ENCODE measurements around the gene BCAS3.

BCAS3 gene

DNA sequence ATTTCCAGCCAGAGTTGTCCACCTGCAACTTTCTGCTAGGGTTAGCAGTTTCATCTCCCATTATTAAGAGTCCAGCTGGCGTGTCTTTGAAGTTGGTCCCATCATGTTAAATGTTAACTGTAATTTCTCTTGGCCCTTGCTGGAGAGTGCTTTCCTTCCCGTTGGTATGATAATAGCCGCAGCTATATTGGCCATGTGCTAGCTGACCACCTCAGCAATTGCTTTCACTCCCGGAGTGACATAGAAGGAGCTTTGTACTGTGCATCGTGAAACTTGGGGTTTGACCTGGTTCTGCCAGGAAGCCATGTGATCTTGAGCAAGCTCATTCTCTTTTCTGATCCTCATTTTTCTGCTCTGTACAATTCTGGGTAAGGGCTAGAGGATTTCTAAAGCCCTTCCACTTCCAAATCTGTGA lies 641.0 kb downstream of the BCAS3 start:
- no peak for DNase-seq (ENCODE audit: low spot score)

DNA sequence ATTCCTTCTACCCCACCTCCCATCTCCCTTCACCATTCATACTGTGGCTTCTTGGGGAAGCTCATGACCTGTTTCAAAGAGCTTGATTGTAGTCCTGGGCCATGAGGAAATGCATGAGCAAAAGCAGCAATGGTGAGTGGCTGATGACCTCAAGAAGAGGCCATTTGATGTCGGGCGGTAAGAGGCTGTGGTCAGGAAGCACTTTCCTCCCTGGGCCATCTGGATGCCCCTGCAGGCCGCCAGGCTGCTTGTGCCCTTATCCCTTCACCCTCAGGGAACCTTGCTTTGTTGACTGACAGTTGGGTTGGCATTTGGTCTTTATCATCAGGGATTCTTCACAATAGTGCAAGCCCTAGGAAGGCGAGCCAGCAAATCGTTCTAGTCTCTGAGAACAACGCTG lies 643.7 kb downstream of the BCAS3 start:
- DNase-seq (ENCODE audit: low spot score) = no peak

DNA sequence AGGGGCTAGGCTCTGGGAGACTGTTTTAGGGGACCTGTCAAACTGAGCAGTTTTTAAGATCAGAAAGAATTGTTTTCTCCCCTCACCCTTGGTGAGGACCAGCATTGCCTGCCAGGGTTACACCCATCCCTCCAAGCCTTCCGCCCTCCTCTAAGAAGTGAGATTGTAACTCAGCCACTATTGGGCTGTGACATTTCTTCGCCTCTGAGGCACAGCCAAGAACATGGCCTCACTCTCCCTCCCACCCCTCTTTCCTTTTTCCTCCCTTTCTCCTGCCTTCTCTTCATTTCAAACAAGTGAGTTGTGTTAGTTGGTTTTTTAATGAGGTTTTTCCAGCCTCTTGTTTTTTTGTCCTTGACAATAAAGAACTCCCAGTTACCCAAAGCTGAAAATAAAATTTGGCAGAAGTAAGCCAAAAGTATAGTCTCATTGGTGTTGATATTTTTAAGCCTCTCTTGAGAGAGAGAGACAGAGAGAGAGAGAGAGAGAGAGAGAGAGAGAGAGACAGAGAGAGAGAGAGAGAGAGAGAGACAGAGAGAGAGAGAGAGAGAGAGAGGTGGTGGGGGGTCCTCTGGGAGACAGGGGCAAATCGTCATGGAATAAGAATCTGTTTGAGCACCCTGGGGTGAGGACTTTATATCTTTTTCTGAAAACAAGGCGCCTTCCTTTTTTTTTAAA lies 644.8 kb downstream of the BCAS3 start:
- no peak for DNase-seq (ENCODE audit: low spot score)

DNA sequence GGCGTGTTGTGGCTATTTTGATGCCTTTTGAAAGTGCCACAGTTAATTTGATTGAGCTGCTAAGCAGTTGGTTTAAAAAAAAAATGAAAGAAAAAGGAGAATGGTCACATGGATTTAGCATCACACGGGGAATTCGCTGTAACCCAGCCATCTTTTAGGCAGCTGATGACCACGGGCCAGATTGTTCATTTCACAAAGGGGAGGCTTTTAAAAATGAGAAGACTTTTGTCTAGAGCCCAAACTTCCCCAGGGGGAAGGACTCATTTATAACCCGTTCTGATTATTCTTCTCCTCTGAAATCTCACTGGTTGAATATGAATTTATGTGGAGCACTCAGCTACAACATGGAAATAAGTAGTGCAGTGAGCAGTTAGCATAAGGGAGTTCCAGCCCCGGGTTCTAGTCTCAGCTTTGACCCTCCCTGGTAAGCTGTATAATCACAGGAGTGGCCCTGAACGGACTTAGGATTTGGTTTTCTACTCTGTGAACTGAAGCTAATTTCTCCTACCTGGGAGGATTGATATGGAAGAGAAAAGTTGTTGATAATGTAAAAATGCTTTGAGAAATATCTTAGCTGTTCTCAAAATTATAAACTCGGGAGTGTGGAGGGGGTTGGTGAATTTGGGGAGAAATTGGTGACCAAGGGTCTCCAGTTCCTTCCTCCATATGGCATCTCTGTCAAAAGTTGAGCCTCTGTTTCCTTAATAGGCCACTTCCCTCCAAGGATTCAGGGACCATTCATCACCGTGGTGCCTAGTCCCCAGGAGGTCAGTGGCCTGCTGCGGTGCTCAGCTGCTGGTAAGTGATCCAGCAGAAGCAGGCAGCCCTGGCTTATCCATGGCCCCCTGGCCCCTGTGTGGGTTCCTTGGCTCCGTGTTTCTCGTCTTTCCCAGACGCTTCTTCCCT lies 645.6 kb downstream of the BCAS3 start:
- DNase-seq (ENCODE audit: low spot score) = no peak

DNA sequence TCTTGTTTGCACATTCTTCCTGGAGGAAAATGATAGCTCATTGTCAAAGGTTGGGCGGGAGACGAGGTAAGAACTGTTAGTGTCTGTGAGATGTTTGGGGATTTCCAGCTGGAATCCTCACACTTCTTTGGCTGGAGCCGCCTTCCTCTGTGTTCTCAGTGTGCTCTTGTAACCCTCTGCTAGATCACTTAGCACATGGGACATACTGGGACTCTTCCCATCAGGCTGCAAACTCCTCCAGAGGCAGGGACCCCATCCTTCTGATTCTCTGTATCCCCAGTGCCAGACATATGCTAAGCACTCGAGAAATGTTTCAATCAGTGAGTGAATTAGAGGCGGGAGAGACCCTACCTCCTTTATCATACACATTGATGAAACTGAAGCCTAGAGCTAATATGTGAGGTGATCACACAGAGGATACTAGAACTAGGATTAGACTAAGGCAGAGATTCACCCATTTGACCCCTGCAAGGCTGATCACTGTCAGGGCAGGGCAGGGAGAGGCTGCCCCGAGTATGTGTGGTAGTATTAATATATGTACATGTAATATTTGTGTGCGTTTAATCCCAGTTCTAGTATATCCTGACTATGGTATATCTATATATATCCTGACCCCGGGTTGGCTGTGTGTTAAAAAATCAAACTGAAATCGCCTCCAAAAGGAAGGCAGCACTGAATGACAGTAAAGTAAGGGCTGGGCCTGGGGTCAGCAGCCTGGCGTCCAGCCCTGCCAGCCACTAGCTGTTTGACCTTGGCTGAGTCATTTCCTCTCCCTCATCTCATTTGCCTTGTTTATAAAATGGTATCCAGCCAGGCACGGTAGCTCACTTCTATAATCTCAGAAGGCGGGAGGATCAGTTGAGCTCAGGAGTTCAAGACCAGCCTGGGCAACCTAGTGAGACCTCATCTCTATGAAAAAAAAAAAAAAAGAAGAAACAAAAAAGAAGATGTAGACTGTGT lies 646.5 kb downstream of the BCAS3 start:
- DNase-seq (ENCODE audit: low spot score) = no peak

DNA sequence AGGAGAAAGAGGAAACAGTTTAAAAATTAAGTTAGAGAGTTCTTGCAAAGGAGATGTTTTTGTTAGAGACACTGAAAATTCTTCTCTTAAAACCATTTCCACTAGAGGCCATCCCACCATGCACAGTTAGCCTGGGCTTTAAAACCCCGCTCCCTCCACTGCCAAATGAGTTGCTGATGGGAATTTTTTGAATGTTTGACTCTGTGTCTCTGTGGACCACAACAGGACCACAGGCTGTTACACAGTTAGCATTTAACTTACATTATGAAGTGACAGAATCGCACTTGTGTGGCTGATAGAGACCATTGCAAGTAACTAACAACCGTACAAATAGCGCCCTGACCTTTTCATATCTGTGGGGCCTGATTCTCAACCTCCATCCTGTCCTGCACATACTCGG lies 647.3 kb downstream of the BCAS3 start:
- no peak for DNase-seq (ENCODE audit: low spot score)

DNA sequence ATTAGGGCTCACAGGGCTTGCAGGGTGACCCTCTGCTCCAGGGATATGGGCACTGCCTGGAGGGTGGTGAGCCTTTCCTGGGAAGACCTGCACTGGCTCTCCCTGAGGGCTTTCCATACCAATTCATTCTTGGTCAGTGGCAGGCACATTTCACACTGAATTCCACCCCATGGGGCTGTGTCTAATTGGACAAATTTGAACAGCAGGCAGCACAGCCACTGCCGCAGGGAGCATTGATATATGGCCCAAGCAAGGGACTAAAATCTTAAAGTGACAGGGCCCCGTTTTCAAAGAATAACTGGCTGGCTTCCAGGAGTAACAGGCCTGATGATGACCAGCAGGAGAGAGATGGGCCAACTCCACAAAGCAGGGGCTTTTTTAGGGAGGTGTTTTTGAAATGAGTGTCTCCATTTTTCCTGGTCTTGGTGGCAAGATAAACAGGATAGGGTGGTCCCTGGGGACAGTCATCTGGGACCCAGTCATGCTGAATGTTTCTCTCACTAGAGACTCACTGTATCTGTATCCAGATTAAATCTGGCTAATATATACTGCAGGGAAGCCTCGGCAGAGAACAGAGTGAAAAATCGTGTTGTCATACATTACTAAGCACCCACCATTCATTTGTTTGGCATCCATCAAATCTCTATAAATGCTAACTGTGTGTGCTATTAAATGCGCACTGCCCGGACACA lies 647.9 kb downstream of the BCAS3 start:
- peak; percentile 30 for DNase-seq (ENCODE audit: low spot score)

DNA sequence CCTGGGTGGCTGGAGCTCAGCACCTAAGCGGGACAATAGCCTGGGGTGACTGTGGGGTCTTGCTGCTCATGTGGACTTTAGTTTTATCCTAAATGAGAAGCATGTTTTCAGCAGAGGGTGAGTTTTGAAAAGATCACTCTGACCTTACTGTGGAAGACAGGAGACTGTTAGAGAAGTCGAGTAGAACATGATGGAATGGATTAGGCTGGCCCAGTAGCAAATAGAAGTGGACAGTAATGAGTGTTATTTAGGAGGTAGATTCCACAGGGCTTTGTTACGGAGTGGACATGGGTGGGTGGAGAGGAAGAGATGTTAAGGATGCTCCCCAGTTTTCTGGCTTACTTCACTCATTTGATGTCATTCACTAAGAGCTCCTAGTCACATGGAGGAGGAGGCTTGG lies 648.7 kb downstream of the BCAS3 start:
- no peak for DNase-seq (ENCODE audit: low spot score)

DNA sequence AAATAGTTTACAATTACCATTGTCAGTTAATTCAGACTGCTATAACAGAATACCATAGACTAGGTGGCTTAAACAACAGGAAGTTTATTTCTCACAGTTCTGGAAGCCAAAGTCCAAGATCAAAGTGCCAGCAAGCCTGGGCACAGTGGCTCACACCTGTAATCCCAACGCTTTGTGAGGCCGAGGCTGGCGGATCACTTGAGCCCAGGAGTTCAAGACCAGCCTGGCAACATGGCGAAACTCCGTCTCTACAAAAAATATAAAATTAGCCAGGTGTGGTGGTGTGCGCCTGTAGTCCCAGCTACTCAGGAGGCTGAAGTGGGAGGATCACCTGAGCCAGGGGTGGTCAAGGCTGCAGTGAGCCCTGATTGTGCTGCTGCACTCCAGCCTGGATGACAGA lies 650.7 kb downstream of the BCAS3 start:
- DNase-seq (ENCODE audit: low spot score) = no peak

DNA sequence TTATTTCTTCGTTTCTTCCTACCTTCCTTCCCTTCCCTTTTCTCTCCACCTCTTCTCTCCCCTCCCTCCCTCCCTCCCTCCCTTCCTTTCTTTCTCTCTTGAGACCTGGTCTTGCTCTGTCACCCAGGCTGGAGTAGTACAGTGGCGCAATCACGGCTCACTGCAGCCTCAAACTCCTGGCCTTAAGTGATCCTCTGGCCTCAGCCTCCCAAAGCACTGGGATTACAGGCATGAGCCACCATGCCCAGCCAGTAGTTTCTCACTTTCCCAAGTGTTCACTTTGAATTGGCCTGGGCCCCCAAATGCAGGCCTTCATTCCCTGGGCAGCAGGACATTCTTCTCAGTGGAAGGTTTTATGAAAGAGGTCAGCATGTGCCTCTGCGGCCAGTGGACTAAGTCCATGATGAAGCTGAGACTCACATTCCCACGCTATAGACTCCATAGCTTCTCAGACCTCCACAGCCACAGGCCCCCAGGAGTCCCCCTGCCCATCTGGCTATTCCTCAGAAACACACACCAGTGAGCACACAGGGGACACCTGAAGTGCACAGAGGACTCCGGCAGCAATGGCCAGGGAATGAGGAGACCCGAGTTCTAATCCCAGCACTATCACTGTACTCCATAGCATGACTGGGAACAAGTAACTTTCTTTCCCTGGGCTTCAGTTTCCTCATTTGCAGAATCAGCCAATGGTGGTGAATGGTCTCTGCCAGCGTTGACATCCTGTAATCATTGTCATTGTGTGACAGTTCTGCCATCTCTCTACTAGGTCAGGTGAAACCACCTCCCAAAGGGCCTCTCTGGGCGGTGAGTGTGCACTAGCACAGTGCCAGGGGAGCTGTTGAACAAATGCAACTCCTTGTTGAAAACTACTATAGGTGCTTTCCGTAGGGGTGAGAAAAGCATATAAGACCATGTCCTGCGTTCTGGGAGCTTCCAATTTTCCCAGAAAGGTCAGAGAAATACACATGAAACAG lies 652.8 kb downstream of the BCAS3 start:
- DNase-seq (ENCODE audit: low spot score) = no peak

DNA sequence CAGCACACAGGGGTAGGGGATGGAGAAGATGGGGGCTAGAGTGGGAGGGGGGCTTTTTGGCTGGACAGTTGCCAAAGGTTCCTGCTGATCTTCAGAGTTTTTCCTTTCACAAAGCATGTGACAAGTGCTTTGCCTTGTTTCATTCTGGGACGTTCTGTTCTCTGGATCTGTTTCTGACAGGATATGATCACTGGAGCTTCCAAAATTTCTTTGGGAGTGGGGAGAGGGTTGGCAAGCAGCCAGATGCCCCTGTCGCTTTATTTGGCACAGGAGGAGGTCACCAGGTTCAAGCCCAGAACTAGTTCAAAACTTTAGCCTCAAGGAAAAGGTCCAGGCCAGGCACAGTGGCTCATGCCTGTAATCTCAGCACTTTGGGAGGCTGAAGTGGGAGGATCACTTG lies 653.5 kb downstream of the BCAS3 start:
- no peak for DNase-seq (ENCODE audit: low spot score)

DNA sequence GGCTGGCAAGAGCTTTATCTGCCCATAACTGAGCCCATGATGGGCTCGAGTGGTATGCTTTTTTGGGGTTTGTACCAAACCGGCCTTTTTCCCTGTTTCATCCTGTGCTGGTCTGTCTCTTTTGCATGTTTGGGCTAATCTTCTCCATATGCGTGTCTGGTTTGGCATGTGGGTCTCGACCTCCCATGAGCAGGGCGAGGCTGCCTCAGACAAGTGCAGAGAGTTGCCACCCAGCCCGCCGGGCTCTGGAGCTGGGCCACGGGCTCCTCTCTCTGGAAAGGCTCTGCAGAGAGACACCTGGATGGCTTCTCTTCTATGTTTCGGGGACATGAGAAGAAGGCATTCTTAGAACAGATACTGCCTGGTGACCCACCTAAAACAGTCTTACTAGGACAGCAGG lies 654.2 kb downstream of the BCAS3 start:
- DNase-seq (ENCODE audit: low spot score) = no peak

DNA sequence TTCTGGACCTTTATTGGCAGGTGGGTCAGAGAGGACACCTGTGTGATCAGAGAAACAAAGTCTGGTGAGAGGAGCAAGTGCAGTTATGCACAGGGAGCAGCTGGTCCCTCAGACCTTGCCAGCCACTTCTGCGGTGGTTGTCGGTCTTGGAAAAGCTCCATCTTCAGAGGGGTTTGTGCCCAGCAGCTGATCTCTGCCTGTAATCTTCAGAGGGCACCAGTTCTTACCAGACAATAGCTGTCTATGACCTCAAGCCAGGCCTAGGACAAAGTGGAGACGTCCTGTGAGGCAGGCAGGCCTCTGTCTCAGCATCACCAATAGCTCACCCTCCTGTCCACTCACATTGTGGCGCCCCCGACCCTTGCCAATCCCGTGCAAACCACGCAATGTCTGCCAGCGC lies 655.5 kb downstream of the BCAS3 start:
- DNase-seq (ENCODE audit: low spot score) = no peak

DNA sequence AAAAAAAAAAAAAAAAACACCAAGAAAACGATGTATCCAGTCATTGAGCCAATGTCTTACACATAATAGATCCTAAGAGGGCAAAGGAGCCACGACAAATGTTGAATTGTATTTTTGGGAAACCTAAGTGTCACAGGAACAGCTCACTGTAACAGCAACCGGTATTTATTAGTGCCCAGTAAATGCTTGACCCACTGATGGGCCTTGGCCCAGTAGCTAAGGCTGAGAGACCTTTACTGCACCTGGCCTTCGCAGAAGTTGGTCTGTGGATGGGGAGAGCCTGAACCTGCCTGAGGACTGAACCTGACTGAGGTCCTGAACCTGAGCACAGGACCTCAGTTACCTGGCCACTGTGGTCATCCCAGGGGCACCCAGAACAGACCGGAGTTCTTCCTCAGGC lies 657.0 kb downstream of the BCAS3 start:
- DNase-seq (ENCODE audit: low spot score) = no peak

DNA sequence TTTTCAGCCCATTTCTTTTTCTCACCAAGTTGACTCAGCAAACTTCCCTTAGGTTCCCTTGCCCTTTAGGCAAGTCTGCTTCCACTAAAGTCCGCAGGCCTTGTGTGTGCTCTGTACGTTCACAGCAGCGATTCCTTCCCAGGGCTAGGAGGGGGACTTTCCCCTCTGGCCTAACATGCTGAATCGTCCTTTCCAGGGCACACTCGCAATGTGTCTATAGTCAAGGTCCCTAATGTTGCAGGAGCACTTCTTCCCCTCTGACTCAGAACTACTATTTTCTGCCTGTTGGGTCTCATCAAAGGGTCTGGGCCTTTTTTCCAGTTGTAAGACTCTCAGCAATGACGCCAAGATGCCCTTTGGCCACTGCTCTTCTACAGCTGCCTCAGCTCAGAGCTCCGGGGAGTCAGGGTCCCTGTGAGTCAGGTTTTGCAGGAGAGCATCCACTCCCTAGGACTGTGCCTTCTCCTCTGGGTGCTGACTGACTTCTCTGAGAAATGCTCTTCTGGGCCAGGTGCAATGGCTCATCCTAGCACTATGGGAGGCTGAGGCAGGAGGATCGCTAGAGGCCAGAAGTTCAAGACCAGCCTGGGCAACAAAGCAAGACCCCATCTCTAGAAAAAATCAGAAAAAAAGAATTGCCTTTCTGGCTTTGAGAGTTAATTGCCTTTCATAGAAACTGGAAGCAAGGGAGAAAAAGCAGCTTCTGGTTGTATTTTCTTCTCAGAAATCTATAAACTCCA lies 657.6 kb downstream of the BCAS3 start:
- no peak for DNase-seq (ENCODE audit: low spot score)

DNA sequence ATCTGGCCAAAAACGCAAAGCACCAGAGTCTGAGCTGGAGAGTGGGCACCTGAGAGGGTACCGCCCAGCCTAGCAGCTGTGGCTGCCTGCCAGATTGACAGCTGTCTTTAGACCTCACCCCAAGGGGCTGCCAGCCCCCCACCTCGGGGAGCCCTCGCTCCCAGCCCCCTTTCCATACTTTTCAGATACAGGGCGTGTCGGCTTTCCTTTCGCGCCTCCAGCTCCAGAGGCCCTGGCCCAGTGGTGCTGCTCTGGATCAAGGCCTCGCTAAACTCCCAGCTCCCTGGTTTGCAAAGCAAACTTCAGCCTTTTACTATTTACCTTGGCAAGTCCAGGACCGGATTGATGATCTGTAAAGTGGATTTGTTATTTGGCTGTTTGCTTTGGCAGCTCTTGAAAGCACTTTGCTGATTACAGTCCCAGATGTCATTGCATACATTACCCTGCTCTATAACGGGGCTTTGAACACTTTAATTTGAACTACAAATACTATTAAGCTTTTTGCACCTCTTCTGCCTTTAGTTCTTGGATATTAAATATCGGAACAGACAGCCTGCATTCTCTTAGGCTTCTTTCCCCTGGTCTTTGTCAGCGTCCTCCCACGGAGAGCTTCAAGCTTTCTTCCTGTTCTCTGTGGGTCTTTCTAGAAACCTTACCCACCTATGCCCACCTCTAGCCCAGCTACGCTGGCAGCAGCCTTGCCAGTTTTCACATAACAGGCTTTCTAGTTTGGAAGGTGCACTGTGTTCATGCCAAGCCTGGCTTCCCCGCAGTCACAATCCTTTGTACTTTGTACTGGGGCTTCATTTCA lies 658.4 kb downstream of the BCAS3 start:
- DNase-seq (ENCODE audit: low spot score) = no peak

DNA sequence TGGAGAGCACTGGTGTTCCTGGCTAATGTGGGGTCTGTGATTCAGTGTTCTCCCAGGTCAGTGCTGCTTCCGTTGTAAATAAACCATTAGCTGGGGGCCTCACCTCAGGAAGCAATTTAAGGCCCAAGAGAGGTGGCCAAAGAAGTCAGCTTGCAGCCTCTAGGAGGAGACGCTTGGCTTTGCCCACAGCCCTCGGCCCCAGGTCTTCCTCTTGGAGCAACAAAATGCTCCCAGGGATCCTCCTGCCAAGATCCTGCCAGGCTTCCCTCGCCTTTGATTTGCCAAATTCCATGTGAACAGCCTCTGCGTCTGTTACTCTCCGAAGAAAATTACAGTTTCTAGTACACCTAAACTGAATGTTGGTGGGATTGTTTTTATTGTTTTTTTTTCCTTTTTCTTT lies 659.6 kb downstream of the BCAS3 start:
- DNase-seq (ENCODE audit: low spot score) = no peak

DNA sequence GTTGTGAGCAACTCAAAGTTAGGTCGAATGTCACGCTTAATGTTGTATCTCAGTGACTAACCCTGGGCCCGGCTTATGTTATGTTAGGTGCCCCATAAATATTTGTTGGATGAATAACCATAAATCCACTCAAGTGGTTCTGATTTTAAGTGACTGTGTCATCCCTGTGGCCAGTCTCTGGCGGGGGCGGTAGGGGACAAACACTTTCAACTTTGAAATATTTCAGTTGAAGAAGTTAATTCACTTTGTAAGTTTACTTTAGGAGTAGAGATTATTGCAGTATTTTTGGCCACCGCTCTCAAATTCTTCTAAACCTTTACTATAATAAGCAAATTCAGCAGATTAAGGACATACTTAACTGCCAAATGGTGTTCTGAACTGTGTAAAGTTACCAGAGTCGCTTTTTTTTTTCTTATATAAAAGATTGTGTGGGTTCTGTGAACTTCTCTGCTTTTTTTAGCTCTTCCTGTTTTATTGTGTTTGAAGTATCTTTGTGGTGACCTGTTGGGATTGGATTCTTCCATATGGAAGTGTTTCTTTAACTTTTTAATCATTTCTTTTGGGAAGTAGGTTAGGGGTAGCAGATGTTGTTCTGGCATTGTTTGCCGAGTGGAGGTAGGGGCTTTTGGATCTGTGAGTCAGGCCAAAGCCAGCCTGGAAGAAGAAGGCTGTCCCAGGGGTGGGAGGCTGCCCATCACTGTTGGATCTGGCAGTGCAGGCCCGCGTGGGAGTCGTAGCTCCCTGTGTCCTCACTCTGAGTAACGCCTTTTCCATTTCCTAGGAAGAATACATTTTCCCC lies 660.5 kb downstream of the BCAS3 start:
- DNase-seq (ENCODE audit: low spot score) = peak; percentile 76

All from AG08395 (cell line).